Activated CD4-positive, alpha-beta T cell treated with anti-CD3 and anti-CD28 coated beads, Interleukin-2, amount 10 ng/mL, durations not matched to agents 7 days and 5 days (primary cell): ENCODE measurements around the gene ANXA6. TPM values are rescaled to one million over a fixed set of nuclear protein-coding genes. Genes with fewer than 3 reads are reported as not detected.
"Not testable (repeated sequence)": the region's sequence is repeated elsewhere in the genome, so short reads cannot be mapped to it uniquely, and the experiment has no call there.

Experiments used
- CTCF ChIA-PET: fragments of 350-600 bp; sonication (Branson Sonifier 250); formaldehyde crosslinking; loops from one replicate; lab custom pipeline; 2021; ENCODE audit warnings: antibody characterized with exemption; lab: Charles Lee
- POLR2A ChIA-PET: fragments of 350-600 bp; sonication (Branson Sonifier 250); formaldehyde crosslinking; loops from one replicate; lab custom pipeline; 2021; ENCODE audit warnings: antibody characterized with exemption; lab: Charles Lee
- DNase-seq: peaks from one replicate; pipeline ENCODE4 v3.0.0-alpha.2; 2020
- H3K27ac Mint-ChIP-seq: one replicate; pipeline ENCODE4 v1.8.0; 2021; ENCODE audit warnings: mild to moderate bottlenecking, moderate library complexity, mixed read lengths
- H3K27me3 Mint-ChIP-seq: one replicate; pipeline ENCODE4 v1.8.0; 2021; ENCODE audit warnings: mixed read lengths
- H3K36me3 Mint-ChIP-seq: one replicate; pipeline ENCODE4 v1.8.0; 2021; ENCODE audit warnings: low read depth, mixed read lengths
- H3K4me1 Mint-ChIP-seq: one replicate; pipeline ENCODE4 v1.8.0; 2021; ENCODE audit warnings: mixed read lengths
- H3K4me3 Mint-ChIP-seq: one replicate; pipeline ENCODE4 v1.8.0; 2021; ENCODE audit warnings: mild to moderate bottlenecking, moderate library complexity, mixed read lengths
- H3K9me3 Mint-ChIP-seq: one replicate; pipeline ENCODE4 v1.8.0; 2021; ENCODE audit warnings: mixed read lengths
- total RNA-seq, 2 experiments: library from RNA; stranded (reverse); gene quantifications; one replicate each; pipeline ENCODE4 v1.2.3, GENCODE V29; 2021

ANXA6 gene
- 100 to 1,000 TPM; 494 to 508 TPM for total RNA-seq

DNA sequence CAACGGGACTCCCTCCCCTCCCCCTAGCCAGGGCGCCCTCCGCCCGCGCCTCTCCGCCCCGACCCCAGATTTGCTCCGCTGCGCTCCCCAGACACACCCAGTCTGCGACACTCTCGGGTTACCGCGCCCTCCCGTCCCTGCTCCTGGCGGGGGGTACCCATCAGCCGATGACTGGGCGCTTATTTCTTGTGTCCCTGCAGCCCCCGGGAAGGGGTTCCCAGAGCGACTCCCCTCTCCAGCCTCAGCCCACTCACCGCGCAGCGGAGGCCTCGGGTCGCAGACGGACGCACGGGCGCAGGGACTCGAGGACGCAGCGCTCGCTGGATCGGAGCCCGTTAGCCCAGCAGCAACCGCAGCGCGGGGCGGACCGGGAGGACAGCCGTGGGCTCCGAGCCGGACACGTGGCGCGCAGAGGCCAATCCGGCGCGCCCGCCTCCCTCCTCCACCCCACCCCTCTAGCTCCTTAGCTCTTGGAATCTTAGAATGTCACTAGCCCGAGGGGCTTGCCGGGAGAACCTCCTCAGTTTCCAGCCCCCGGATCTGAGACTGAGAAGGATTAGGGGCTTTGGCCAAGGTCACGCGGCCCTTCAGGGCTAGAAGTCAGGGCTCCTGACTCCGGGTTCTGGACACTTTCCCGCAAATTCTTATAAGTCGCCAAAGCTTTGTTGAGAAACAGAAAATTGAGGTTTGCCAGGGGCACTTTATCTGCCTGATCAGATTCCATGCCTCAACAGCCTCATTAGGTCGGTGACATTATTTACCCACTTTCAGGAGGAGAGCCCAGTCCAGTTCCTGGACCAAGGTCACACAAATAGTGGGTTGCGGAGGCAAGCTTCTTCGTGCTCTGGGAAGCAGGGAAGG is at the start of gene ANXA6:
Gene ANXA6, minus strand, starts transcription at position 354 of the 861 bp plus-strand sequence. CDS start 9,878 bp downstream, outside the sequence.
- Mint-ChIP-seq H3K4me1 (peaks cover 46% of the 10 kb centered on the region), H3K4me3 (peak within 1 kb of the TSS; percentile 96), H3K27ac (peak within 1 kb of the TSS; percentile 96), H3K9me3 (peaks cover 3% of the 10 kb centered on the region), H3K27me3 (no peaks in the 10 kb centered on the region), H3K36me3 (peaks cover 39% of the 10 kb centered on the region)
- POLR2A ChIA-PET, result interaction anchor here (0.6 to 0.7 kb wide), 2 partner anchors 16 to 32 kb away, joined by 3 to 4 read pairs; no protein-coding TSS in a partner anchor
- peak; percentile 62 for DNase-seq
- CTCF ChIA-PET, result interaction anchor here (0.7 to 2.0 kb wide), 9 partner anchors 9 to 56 kb away, joined by 3 to 6 read pairs (median 4); no protein-coding TSS in a partner anchor

DNA sequence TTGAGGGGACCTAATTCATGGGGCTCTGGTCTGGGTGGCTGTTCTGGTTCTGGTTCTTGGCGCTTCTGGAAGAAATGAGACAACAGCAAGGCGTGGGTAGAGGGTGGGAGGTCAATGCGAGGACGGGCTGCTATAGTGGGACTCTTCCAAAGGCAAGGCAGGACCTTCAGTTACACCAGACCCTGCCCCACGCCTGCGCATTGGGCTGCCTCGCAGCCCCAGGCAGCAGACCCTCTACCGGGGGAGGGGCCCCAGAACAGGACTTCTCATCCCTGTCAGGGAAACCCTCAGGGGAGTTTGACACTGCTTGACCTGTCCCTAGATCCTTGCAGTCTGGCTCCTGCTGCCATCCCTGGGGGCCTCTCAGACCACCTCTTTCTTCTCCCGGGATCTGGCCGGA is 47.8 kb upstream of the ANXA6 start:
- Mint-ChIP-seq H3K27me3 (no peaks in the 10 kb centered on the region), H3K27ac (no peak overlapping the region), H3K9me3 (no peaks in the 10 kb centered on the region), H3K36me3 (peaks cover 54% of the 10 kb centered on the region), H3K4me1 (peaks cover 50% of the 10 kb centered on the region), H3K4me3 (no peak overlapping the region)
- DNase-seq, result no peak
- POLR2A ChIA-PET, result no interaction called here
- CTCF ChIA-PET, result interaction anchor here (3.7 kb wide), 1 partner anchor 8 kb away, joined by 11 read pairs; no protein-coding TSS in a partner anchor

DNA sequence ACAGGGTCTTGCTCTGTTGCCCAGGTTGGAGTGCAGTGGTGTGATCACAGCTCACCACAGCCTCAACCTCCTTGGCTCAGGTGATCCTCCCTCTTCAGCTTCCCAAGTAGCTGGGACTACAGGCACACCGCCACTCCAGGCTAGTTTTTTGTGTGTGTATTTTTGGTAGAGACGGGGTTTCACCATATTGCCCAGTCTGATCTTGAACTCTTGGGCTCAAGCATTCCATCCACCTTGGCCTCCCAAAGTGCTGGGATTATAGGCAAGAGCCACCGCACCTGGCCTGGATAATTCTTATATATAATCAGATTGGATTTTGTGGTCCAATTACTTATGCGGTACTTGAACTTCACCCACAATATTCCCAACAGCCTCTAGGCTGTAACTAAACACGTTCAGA is 46.5 kb upstream of the ANXA6 start:
- H3K9me3 Mint-ChIP-seq, result no peaks in the 10 kb centered on the region
- H3K27ac Mint-ChIP-seq, result no peak overlapping the region
- DNase-seq, result no peak
- peaks cover 57% of the 10 kb centered on the region for H3K36me3 Mint-ChIP-seq
- H3K27me3 Mint-ChIP-seq, result no peaks in the 10 kb centered on the region
- ChIA-PET POLR2A (no interaction called here), CTCF (interaction anchor here (1.3 to 3.7 kb wide), 2 partner anchors 8 to 10 kb away, joined by 3 to 11 read pairs; no protein-coding TSS in a partner anchor)
- peaks cover 40% of the 10 kb centered on the region for H3K4me1 Mint-ChIP-seq
- no peak overlapping the region for H3K4me3 Mint-ChIP-seq

DNA sequence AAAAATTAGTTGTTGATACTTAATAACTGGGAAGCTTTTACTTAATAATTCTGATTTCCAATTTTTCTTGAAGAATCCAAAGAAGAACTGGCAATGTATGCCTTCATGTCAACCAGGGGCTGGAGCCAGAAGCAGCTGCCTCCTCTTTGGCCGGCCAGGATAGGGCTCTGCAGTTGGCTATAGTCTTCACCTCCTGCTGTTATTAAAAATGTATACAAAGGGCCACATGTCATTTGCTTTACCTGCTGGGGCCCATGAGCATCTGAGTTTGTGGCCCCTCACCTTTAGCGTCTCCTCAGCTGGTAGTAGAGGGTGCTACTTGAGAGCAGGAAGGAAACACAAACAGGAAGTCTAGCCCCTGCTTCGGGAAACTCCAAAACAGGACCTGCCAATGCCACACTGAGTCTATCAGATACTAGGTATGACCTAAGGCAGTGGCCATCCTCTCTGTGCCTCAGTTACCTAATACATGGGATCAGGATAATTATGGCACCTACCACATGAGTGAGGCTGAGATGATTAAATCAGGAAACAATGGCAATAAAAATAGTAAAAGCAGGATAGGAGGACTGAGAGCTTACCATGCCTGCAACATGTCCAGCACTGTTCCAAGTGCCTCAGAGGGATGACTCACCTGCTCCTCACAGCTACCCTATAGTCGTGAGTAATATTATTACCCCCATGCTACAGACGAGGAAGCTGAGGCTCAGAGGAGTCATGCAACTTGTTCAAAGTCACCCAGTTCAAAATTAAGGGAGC is 45.0 kb upstream of the ANXA6 start:
- CTCF ChIA-PET, result interaction anchor here (0.5 to 3.7 kb wide), 10 partner anchors 9 to 119 kb away, joined by 3 to 11 read pairs (median 3); no protein-coding TSS in a partner anchor
- no peak overlapping the region for H3K4me3 Mint-ChIP-seq

DNA sequence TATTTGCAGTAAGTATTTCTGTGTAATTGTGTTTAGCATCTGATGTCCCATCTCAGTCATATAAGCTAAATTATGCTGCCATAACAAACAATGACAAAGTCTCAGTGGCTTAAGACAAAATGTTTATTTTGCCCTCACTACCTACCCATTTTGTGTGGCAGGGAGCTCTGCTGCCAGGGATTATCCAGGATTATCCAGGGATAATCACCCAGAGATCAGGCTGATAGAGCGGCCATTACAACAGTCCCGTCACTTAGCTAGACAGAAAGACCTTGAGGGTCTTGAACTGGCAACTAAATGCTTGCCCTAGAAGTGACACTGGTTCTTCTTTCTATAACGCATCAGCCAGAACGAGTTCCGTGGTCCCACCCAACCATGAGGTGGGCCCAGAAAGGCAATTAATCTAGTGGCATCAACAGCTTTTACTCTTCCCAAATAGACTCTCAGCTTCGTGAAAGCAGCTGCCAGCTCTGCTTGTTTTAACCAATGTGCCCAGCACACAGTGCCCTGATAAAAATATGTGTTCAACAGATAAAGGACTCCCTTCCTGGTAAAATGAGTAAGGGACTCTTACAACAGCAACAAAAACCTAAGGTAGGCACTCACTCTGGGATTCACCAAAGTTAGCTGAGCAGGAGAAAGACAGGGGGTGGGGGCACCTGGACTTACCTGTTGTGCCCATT is 43.5 kb upstream of the ANXA6 start:
- ChIA-PET POLR2A (interaction anchor here (1.6 kb wide), 1 partner anchor 11 kb away, joined by 7 read pairs; no protein-coding TSS in a partner anchor), CTCF (interaction anchor here (1.1 to 1.5 kb wide), 3 partner anchors 21 to 118 kb away, joined by 3 to 4 read pairs (median 4); no protein-coding TSS in a partner anchor)
- no peak overlapping the region for H3K27ac Mint-ChIP-seq
- H3K4me3 Mint-ChIP-seq, result no peak overlapping the region
- H3K9me3 Mint-ChIP-seq, result no peaks in the 10 kb centered on the region
- no peaks in the 10 kb centered on the region for H3K27me3 Mint-ChIP-seq
- DNase-seq, result no peak
- H3K4me1 Mint-ChIP-seq, result peaks cover 35% of the 10 kb centered on the region
- H3K36me3 Mint-ChIP-seq, result peaks cover 72% of the 10 kb centered on the region

More for the DNA sequence above, 45.0 kb upstream of the ANXA6 start:
- POLR2A ChIA-PET, result interaction anchor here (0.6 to 1.6 kb wide), 2 partner anchors 9 to 22 kb away, joined by 3 to 7 read pairs; partner anchors contain the start of gene CCDC69
- H3K27me3 Mint-ChIP-seq, result no peaks in the 10 kb centered on the region
- peaks cover 27% of the 10 kb centered on the region for H3K4me1 Mint-ChIP-seq
- no peak for DNase-seq
- peaks cover 59% of the 10 kb centered on the region for H3K36me3 Mint-ChIP-seq
- peak overlapping the region; percentile 68 for H3K27ac Mint-ChIP-seq
- H3K9me3 Mint-ChIP-seq, result no peaks in the 10 kb centered on the region

DNA sequence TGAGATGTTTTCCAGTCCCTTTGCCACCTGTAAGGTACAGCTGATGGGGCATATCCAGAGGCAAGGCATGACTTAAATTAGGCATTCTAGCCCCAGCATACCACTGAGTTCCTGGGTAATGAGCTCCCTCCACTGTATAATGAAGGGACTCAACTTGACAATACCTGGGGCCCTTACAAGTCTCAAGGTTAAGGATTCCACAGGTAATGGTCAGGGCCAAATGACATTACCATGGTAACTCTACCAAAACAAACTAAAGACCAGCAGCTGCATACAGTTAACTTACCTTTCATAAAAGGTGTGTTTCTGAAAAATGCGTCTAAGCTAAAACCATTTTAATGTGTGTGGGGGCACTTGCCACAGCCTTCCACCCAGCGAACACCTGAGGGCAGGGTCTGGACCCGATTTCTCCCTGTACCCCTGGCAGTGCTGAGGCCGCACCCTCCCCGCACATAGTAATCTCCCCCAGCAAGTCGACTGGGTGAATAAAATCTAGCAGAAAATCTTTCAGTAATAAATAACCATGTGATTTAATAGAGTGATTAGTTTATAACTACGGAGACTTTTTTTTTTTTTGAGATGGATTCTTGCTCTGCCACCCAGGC is 42.1 kb upstream of the ANXA6 start:
- H3K27me3 Mint-ChIP-seq, result no peaks in the 10 kb centered on the region
- ChIA-PET POLR2A (no interaction called here), CTCF (no interaction called here)
- H3K4me1 Mint-ChIP-seq, result peaks cover 37% of the 10 kb centered on the region
- peaks cover 72% of the 10 kb centered on the region for H3K36me3 Mint-ChIP-seq
- H3K27ac Mint-ChIP-seq, result no peak overlapping the region
- H3K9me3 Mint-ChIP-seq, result no peaks in the 10 kb centered on the region
- no peak overlapping the region for H3K4me3 Mint-ChIP-seq
- DNase-seq, result no peak

DNA sequence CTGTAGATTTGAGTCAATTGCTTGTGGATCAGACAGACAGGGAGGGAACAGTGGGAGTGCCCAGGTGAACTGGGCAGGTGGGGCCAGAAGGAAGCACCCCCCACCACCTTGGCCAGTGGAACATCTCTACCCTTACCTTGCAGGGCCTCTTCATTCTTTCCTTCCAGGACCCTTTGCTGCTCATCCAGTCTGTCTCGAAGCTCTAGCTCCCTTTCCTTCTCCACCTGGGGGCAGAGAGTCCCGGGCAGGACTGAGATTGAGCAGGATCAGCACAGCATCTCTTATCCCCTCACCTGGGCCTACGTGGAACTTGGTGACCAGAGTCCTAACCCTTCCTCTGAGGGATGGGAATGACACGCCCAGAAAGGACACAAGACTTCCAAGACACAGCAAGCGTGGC is 41.3 kb upstream of the ANXA6 start:
- no peak for DNase-seq
- Mint-ChIP-seq H3K9me3 (peaks cover 4% of the 10 kb centered on the region), H3K36me3 (peaks cover 72% of the 10 kb centered on the region), H3K4me1 (peaks cover 38% of the 10 kb centered on the region), H3K4me3 (no peak overlapping the region), H3K27me3 (no peaks in the 10 kb centered on the region), H3K27ac (no peak overlapping the region)
- ChIA-PET CTCF (interaction anchor here (1.0 to 1.4 kb wide), 3 partner anchors 10 to 84 kb away, joined by 3 read pairs; no protein-coding TSS in a partner anchor), POLR2A (interaction anchor here (0.5 kb wide), 1 partner anchor 564 kb away, joined by 3 read pairs; no protein-coding TSS in a partner anchor)

DNA sequence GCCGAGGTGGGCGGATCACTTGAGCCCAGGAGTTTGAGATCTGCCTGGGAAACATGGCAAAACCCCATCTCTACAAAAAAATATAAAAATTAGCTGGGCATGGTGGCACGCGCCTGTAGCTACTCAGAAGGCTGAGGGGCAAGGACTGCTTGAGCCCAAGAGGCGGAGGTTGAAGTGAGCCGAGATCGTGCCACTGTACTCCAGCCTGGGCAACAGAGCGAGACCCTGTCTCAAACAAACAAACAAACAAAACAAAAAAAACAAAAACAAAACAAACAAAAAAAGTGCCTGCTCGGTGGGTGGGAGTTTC is 39.7 kb upstream of the ANXA6 start:
- H3K4me3 Mint-ChIP-seq, CTCF ChIA-PET, H3K27me3 Mint-ChIP-seq, DNase-seq, POLR2A ChIA-PET: not testable (repeated sequence)
- Mint-ChIP-seq H3K27ac (peak overlapping the region; percentile 43), H3K4me1 (peaks cover 27% of the 10 kb centered on the region), H3K9me3 (peaks cover 13% of the 10 kb centered on the region), H3K36me3 (peaks cover 76% of the 10 kb centered on the region)

DNA sequence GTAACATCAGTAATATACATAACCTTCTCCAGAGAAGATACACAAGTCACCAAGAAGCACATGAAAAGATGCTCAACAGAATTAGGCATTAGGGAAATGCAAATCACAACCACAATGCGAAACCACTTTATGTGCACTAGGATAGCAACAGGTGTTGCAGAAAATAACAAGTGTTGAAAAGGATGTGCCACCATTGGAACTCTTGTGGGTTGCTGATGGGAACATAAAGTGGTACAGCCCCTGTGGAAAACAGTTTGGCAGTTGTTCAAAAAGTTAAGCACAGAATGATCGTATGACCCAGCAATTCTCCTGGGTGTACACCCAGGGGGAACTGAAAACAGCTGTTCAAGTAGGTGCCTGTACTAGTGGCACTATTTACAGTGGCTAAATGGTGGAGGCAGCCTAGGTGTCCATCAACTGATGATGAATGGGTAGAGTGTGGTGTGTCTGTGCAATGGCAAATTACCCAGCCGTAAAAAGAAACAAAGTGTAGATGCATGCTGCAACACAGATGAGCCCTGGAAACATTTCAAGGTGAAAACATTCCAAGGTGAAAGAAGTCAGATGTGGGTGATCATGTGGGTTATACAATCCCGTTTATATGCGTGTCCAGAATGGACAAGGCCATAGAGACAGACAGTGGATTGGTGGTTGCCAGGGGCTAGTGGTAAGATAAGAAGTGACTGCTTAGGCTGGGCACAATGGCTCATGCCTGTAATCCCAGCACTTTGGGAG is 39.1 kb upstream of the ANXA6 start:
- ChIA-PET CTCF (no interaction called here), POLR2A (no interaction called here)
- Mint-ChIP-seq H3K27ac (peak overlapping the region; percentile 43), H3K4me1 (peaks cover 27% of the 10 kb centered on the region), H3K27me3 (no peaks in the 10 kb centered on the region), H3K36me3 (peaks cover 81% of the 10 kb centered on the region), H3K9me3 (peaks cover 13% of the 10 kb centered on the region), H3K4me3 (no peak overlapping the region)
- DNase-seq, result no peak

DNA sequence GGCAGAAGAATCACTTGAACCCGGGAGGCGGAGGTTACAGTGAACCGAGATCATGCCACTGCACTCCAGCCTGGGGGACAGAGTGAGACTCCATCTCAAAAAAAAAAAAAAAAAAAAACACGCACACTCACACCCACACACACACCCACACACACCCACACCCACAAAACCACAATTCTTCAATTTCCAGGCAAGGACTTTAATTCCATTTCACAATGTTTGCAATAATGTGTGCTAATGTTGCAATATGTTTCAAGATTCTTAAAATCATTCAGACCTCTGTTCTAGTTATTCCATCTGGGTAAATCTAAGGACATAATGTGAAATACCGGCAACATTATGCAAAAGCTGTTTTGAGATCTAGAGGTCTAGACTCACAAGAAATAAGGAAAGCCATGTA is 38.0 kb upstream of the ANXA6 start:
- Mint-ChIP-seq H3K9me3 (peaks cover 21% of the 10 kb centered on the region), H3K4me3 (peak overlapping the region; percentile 14), H3K27ac (peak overlapping the region; percentile 23), H3K27me3 (no peaks in the 10 kb centered on the region), H3K36me3 (peaks cover 83% of the 10 kb centered on the region), H3K4me1 (peaks cover 32% of the 10 kb centered on the region)
- ChIA-PET CTCF (no interaction called here), POLR2A (no interaction called here)
- DNase-seq, result no peak

DNA sequence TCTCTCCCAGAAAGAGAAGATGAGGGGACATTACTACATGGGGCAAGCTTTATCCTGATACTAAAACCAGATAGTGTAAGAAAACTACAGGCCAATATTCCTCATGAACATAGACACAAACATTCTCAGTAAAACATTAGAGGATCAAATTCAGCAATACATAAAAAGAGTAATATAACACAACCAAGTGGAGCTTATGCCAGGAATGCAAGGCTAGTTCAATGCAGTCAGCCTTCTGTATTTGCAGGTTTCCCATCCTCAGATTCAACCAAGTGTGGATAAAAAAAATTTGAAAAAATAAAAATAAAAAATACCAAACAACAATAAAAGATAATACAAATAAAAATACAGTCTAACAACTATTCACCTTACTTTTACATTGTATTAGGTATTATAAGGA is 35.0 kb upstream of the ANXA6 start:
- H3K4me1 Mint-ChIP-seq, result peaks cover 35% of the 10 kb centered on the region
- DNase-seq, result no peak
- CTCF ChIA-PET, result interaction anchor here (0.7 to 1.1 kb wide), 2 partner anchors 9 to 61 kb away, joined by 3 to 4 read pairs; no protein-coding TSS in a partner anchor
- H3K9me3 Mint-ChIP-seq, result peaks cover 41% of the 10 kb centered on the region
- no peak overlapping the region for H3K4me3 Mint-ChIP-seq
- POLR2A ChIA-PET, result no interaction called here
- no peaks in the 10 kb centered on the region for H3K27me3 Mint-ChIP-seq
- peaks cover 85% of the 10 kb centered on the region for H3K36me3 Mint-ChIP-seq
- H3K27ac Mint-ChIP-seq, result no peak overlapping the region
